ENCODE measurements around the gene IL11.

The IL11 gene

GRCh38 chr19:55391702-55392615 lies 21.7 kb upstream of the IL11 start:
- H3K36me3 ChIP-seq (ENCODE audit: control insufficient read depth, insufficient read depth, low read length): peaks cover 45% of the 10 kb centered on the region
- H3K27me3 ChIP-seq (replicated peaks; ENCODE audit: control insufficient read depth, insufficient read depth, low read length, poor library complexity, severe bottlenecking): no peaks in the 10 kb centered on the region
- peaks cover 21% of the 10 kb centered on the region for H3K4me1 ChIP-seq (ENCODE audit: control insufficient read depth, insufficient read depth, low read length, poor library complexity, severe bottlenecking)
- H3K27ac ChIP-seq (ENCODE audit: insufficient read depth, low read length, poor library complexity, severe bottlenecking): no peak overlapping the region
- no peaks in the 10 kb centered on the region for H3K9me3 ChIP-seq (ENCODE audit: control insufficient read depth, low read length)
- DNase-seq: no peak
- no peak overlapping the region for H3K4me3 ChIP-seq (ENCODE audit: insufficient read depth, low read depth, low read length, poor library complexity, severe bottlenecking)

- Histone ChIP-seq H3K27me3 (replicated peaks; ENCODE audit: control insufficient read depth, insufficient read depth, low read length, poor library complexity, severe bottlenecking) (no peaks in the 10 kb centered on the region), H3K36me3 (ENCODE audit: control insufficient read depth, insufficient read depth, low read length) (peaks cover 47% of the 10 kb centered on the region), H3K4me3 (ENCODE audit: insufficient read depth, low read depth, low read length, poor library complexity, severe bottlenecking) (no peak overlapping the region), H3K9me3 (ENCODE audit: control insufficient read depth, low read length) (no peaks in the 10 kb centered on the region), H3K4me1 (ENCODE audit: control insufficient read depth, insufficient read depth, low read length, poor library complexity, severe bottlenecking) (peaks cover 29% of the 10 kb centered on the region), H3K27ac (ENCODE audit: insufficient read depth, low read length, poor library complexity, severe bottlenecking) (no peak overlapping the region)
- no peak for DNase-seq
Measured at GRCh38 chr19:55391191-55391670, 21.0 kb upstream of the IL11 start.

GRCh38 chr19:55390461-55390880 lies 20.2 kb upstream of the IL11 start:
- no peak for DNase-seq
- Histone ChIP-seq H3K27ac (ENCODE audit: insufficient read depth, low read length, poor library complexity, severe bottlenecking) (no peak overlapping the region), H3K27me3 (replicated peaks; ENCODE audit: control insufficient read depth, insufficient read depth, low read length, poor library complexity, severe bottlenecking) (no peaks in the 10 kb centered on the region), H3K4me1 (ENCODE audit: control insufficient read depth, insufficient read depth, low read length, poor library complexity, severe bottlenecking) (peaks cover 31% of the 10 kb centered on the region), H3K36me3 (ENCODE audit: control insufficient read depth, insufficient read depth, low read length) (peaks cover 47% of the 10 kb centered on the region), H3K9me3 (ENCODE audit: control insufficient read depth, low read length) (no peaks in the 10 kb centered on the region), H3K4me3 (ENCODE audit: insufficient read depth, low read depth, low read length, poor library complexity, severe bottlenecking) (no peak overlapping the region)

- Histone ChIP-seq H3K4me1 (ENCODE audit: control insufficient read depth, insufficient read depth, low read length, poor library complexity, severe bottlenecking) (peaks cover 36% of the 10 kb centered on the region), H3K9me3 (ENCODE audit: control insufficient read depth, low read length) (no peaks in the 10 kb centered on the region), H3K27me3 (replicated peaks; ENCODE audit: control insufficient read depth, insufficient read depth, low read length, poor library complexity, severe bottlenecking) (no peaks in the 10 kb centered on the region), H3K27ac (ENCODE audit: insufficient read depth, low read length, poor library complexity, severe bottlenecking) (no peak overlapping the region), H3K4me3 (ENCODE audit: insufficient read depth, low read depth, low read length, poor library complexity, severe bottlenecking) (no peak overlapping the region), H3K36me3 (ENCODE audit: control insufficient read depth, insufficient read depth, low read length) (peaks cover 47% of the 10 kb centered on the region)
- no peak for DNase-seq
Measured at GRCh38 chr19:55389386-55390317, 19.4 kb upstream of the IL11 start.

- Histone ChIP-seq H3K36me3 (ENCODE audit: control insufficient read depth, insufficient read depth, low read length) (peaks cover 47% of the 10 kb centered on the region), H3K9me3 (ENCODE audit: control insufficient read depth, low read length) (no peaks in the 10 kb centered on the region), H3K27ac (ENCODE audit: insufficient read depth, low read length, poor library complexity, severe bottlenecking) (peak overlapping the region; percentile 91), H3K4me1 (ENCODE audit: control insufficient read depth, insufficient read depth, low read length, poor library complexity, severe bottlenecking) (peaks cover 47% of the 10 kb centered on the region), H3K4me3 (ENCODE audit: insufficient read depth, low read depth, low read length, poor library complexity, severe bottlenecking) (no peak overlapping the region), H3K27me3 (replicated peaks; ENCODE audit: control insufficient read depth, insufficient read depth, low read length, poor library complexity, severe bottlenecking) (no peaks in the 10 kb centered on the region)
- DNase-seq: no peak
Measured at GRCh38 chr19:55387736-55388497, 17.7 kb upstream of the IL11 start.

- H3K36me3 ChIP-seq (ENCODE audit: control insufficient read depth, insufficient read depth, low read length): peaks cover 46% of the 10 kb centered on the region
- no peaks in the 10 kb centered on the region for H3K27me3 ChIP-seq (replicated peaks; ENCODE audit: control insufficient read depth, insufficient read depth, low read length, poor library complexity, severe bottlenecking)
- DNase-seq: peak in 2 of 3 donors; percentile 9 to 29
- H3K27ac ChIP-seq (ENCODE audit: insufficient read depth, low read length, poor library complexity, severe bottlenecking): peak overlapping the region; percentile 91
- peaks cover 50% of the 10 kb centered on the region for H3K4me1 ChIP-seq (ENCODE audit: control insufficient read depth, insufficient read depth, low read length, poor library complexity, severe bottlenecking)
- no peaks in the 10 kb centered on the region for H3K9me3 ChIP-seq (ENCODE audit: control insufficient read depth, low read length)
- H3K4me3 ChIP-seq (ENCODE audit: insufficient read depth, low read depth, low read length, poor library complexity, severe bottlenecking): peak overlapping the region; percentile 79
Measured at GRCh38 chr19:55386493-55386971, 16.3 kb upstream of the IL11 start.

GRCh38 chr19:55385724-55386492 lies 15.6 kb upstream of the IL11 start, which contains the start of gene RPL28:
Gene RPL28 (plus strand): TSS chr19:55385932. CDS start chr19:55386358, 426 bp downstream.
- no peaks in the 10 kb centered on the region for H3K9me3 ChIP-seq (ENCODE audit: control insufficient read depth, low read length)
- H3K4me3 ChIP-seq (ENCODE audit: insufficient read depth, low read depth, low read length, poor library complexity, severe bottlenecking): peak within 1 kb of the TSS; percentile 79
- peak within 1 kb of the TSS; percentile 91 for H3K27ac ChIP-seq (ENCODE audit: insufficient read depth, low read length, poor library complexity, severe bottlenecking)

GRCh38 chr19:55384920-55385723 lies 14.9 kb upstream of the IL11 start:
- Histone ChIP-seq H3K9me3 (ENCODE audit: control insufficient read depth, low read length) (no peaks in the 10 kb centered on the region), H3K27me3 (replicated peaks; ENCODE audit: control insufficient read depth, insufficient read depth, low read length, poor library complexity, severe bottlenecking) (no peaks in the 10 kb centered on the region), H3K4me1 (ENCODE audit: control insufficient read depth, insufficient read depth, low read length, poor library complexity, severe bottlenecking) (peaks cover 50% of the 10 kb centered on the region), H3K4me3 (ENCODE audit: insufficient read depth, low read depth, low read length, poor library complexity, severe bottlenecking) (peak overlapping the region; percentile 79), H3K27ac (ENCODE audit: insufficient read depth, low read length, poor library complexity, severe bottlenecking) (peak overlapping the region; percentile 91), H3K36me3 (ENCODE audit: control insufficient read depth, insufficient read depth, low read length) (peaks cover 34% of the 10 kb centered on the region)
- DNase-seq: peak; percentile 76 to 95 (median 92)

More at GRCh38 chr19:55385724-55386492, 15.6 kb upstream of the IL11 start, which contains the start of gene RPL28:
- H3K4me1 ChIP-seq (ENCODE audit: control insufficient read depth, insufficient read depth, low read length, poor library complexity, severe bottlenecking): peaks cover 50% of the 10 kb centered on the region
- no peaks in the 10 kb centered on the region for H3K27me3 ChIP-seq (replicated peaks; ENCODE audit: control insufficient read depth, insufficient read depth, low read length, poor library complexity, severe bottlenecking)
- H3K36me3 ChIP-seq (ENCODE audit: control insufficient read depth, insufficient read depth, low read length): peaks cover 42% of the 10 kb centered on the region
- DNase-seq: peak; percentile 96 to 99 (median 97)
